Ovary (tissue), 9 donors: ENCODE data around the gene IPCEF1. TPM values are rescaled to one million over a fixed set of nuclear protein-coding genes. Genes with fewer than 3 reads are reported as not detected.

ENCODE experiments used
- DNase-seq, 5 donors: peaks; one replicate each; pipeline ENCODE4 v3.0.0-alpha.2; 2019 to 2020
- H3K27ac ChIP-seq, 2 donors: fragments of 200-600 bp; one replicate each; pipeline versions ENCODE4 v1.5.1 to v1.8.0; 2019 to 2022
- H3K27me3 ChIP-seq: fragments of 200-600 bp; one replicate; pipeline ENCODE4 v1.8.0; 2022
- H3K36me3 ChIP-seq: fragments of 200-600 bp; sonication (generic); one replicate; pipeline ENCODE4 v1.5.1; 2019
- H3K4me1 ChIP-seq: one replicate; pipeline ENCODE4 v1.8.1; 2013; ENCODE audit warnings: mild to moderate bottlenecking, moderate library complexity; ENCODE audit not compliant: insufficient read depth
- H3K4me3 ChIP-seq: fragments of 200-600 bp; sonication (generic); one replicate; pipeline ENCODE4 v1.5.1; 2017
- H3K9me3 ChIP-seq, 2 donors: fragments of 200-600 bp in 1 of 2; sonication (generic) in 1 of 2; one replicate each; pipeline versions ENCODE4 v1.5.1 to v1.8.1; 2013 to 2019; ENCODE audit warnings: mild to moderate bottlenecking in 1 of 2, moderate library complexity in 1 of 2
- CTCF ChIP-seq, 3 donors: fragments of 450-650 bp in 2 of 3; fragments of 200-600 bp in 1 of 3; IDR thresholded peaks; one replicate each; pipeline versions ENCODE4 v1.5.1 to v1.8.0; 2016 to 2022; ENCODE audit warnings: antibody characterized with exemption in 3 of 3, mild to moderate bottlenecking in 1 of 3
- EP300 ChIP-seq: sonication (generic); formaldehyde crosslinking; IDR thresholded peaks from one replicate; pipeline ENCODE4 v1.6.1; 2017; ENCODE audit warnings: antibody characterized with exemption
- POLR2A ChIP-seq: fragments of 450-650 bp; IDR thresholded peaks from one replicate; pipeline ENCODE4 v1.6.1; 2017; ENCODE audit warnings: antibody characterized with exemption, mild to moderate bottlenecking, moderate library complexity
- WGBS, 3 donors: extraction: QIAGEN DNeasy Blood & Tissue Kit in 1 of 3; methylation state at CpG; one replicate each; pipeline versions ENCODE4 v1.1.5 to v1.1.7; 2013 to 2017; 5-methylcytosine and 5-hydroxymethylcytosine counted together
- intact Hi-C, 4 donors: fragments of 100-400 bp; cut with DNase I; formaldehyde crosslinking; loops; one replicate each; pipeline versions ENCODE4 v1.11.0 to v1.15.1; 2022 to 2023
- polyA plus RNA-seq, 2 donors: library from polyadenylated mRNA; stranded (reverse); fragments of 200-250 nt in 1 of 2; fragments of 350-450 nt in 1 of 2; fragmentation: Illumina TruSeq in 1 of 2; extraction: RNeasy Lipid Tissue Mini Kit (QIAGEN cat#74804) in 1 of 2; gene quantifications; one replicate each; pipeline ENCODE4 v1.2.3, GENCODE V29; 2013 to 2014
- total RNA-seq, 7 donors: library from RNA; depleted of rRNA in 2 of 7; stranded (reverse); fragments of >200 nt in 2 of 7; fragmentation: NEBNext Ultra II Directional in 3 of 7; extraction: Animal tissue kit (Norgen Biotek cat#: 25700) in 3 of 7; gene quantifications; one replicate each; pipeline versions ENCODE4 v1.1.0 to v1.2.4, GENCODE V29; 2016 to 2023
- donor health status: DM: no; HTN: no; CAD: no; lungs with moderate emphysema.
- donor health status: DM: no; HTN: no; CAD: no.
- donor health status: Bipolar disorder and iron deficiency.
- donor health status: DM: yes; HTN: yes; CAD: no.
- donor health status: DM: no; HTN: no; CAD: no.
- donor health status: DM: yes; HTN: yes; CAD: no.

IPCEF1 gene
- total and polyA plus RNA-seq, 9 donors: 1.3 to 3.4 (median 1.9) TPM

GRCh38 chr6:154358019-154358545 is 1.5 kb upstream of the IPCEF1 start:
- TF ChIP-seq CTCF (IDR thresholded peaks at IDR 0.05) (no peak), EP300 (no peak), POLR2A (no peak)
- DNase-seq: no peak
- intact Hi-C loops: no loop called here
- Histone ChIP-seq H3K27me3 (no peaks in the 10 kb centered on the region), H3K4me3 (no peak overlapping the region), H3K36me3 (no peaks in the 10 kb centered on the region), H3K27ac (no peak overlapping the region), H3K9me3 (no peaks in the 10 kb centered on the region), H3K4me1 (peaks cover 2% of the 10 kb centered on the region)
- 34 to 44% (median 34%) methylated on average over 5 of the region's 5 CpGs for WGBS, 3 donors

GRCh38 chr6:154356113-154356512 is 490 bp downstream of the IPCEF1 start:
- no peak for TF ChIP-seq EP300
- TF ChIP-seq CTCF (IDR thresholded peaks at IDR 0.05): no peak
- no peak overlapping the region for H3K27ac ChIP-seq
- H3K4me1 ChIP-seq: peaks cover 2% of the 10 kb centered on the region
- no peaks in the 10 kb centered on the region for H3K27me3 ChIP-seq
- no peaks in the 10 kb centered on the region for H3K36me3 ChIP-seq
- 87 to 93% (median 90%) methylated on average over 2 of the region's 2 CpGs for WGBS, 3 donors
- no peak overlapping the region for H3K4me3 ChIP-seq
- intact Hi-C loops: no loop called here
- no peak for DNase-seq
- no peaks in the 10 kb centered on the region for H3K9me3 ChIP-seq

- Histone ChIP-seq H3K4me3 (no peak overlapping the region), H3K36me3 (no peaks in the 10 kb centered on the region), H3K9me3 (no peaks in the 10 kb centered on the region), H3K27me3 (no peaks in the 10 kb centered on the region), H3K4me1 (peaks cover 2% of the 10 kb centered on the region), H3K27ac (no peak overlapping the region)
- WGBS, 3 donors: 93 to 96% (median 96%) methylated on average over 8 of the region's 8 CpGs
- TF ChIP-seq CTCF (IDR thresholded peaks at IDR 0.05) (no peak), EP300 (no peak), POLR2A (no peak)
- DNase-seq: no peak
- intact Hi-C loops: no loop called here
These were observed 2.3 kb downstream of the IPCEF1 start for GRCh38 chr6:154354265-154354777.

- Histone ChIP-seq H3K4me3 (no peak overlapping the region), H3K9me3 (no peaks in the 10 kb centered on the region), H3K27me3 (no peaks in the 10 kb centered on the region), H3K4me1 (peaks cover 2% of the 10 kb centered on the region), H3K36me3 (no peaks in the 10 kb centered on the region), H3K27ac (no peak overlapping the region)
- TF ChIP-seq POLR2A (no peak), EP300 (no peak), CTCF (IDR thresholded peaks at IDR 0.05) (no peak)
- intact Hi-C loops: no loop called here
- no peak for DNase-seq
- 86 to 93% (median 92%) methylated on average over 1 of the region's 1 CpG for WGBS, 3 donors
These were observed 3.0 kb downstream of the IPCEF1 start for GRCh38 chr6:154353626-154354025.
